ENCODE results near the gene ARHGAP22.

ARHGAP22 gene

GRCh38 chr10:48448796-48449195 lies 156.1 kb downstream of the ARHGAP22 start:
- no peak overlapping the region for H3K27ac ChIP-seq (replicated peaks)
- H3K27me3 ChIP-seq (ENCODE audit: insufficient read depth, poor library complexity, severe bottlenecking): no peaks in the 10 kb centered on the region
- H3K4me3 ChIP-seq (replicated peaks; ENCODE audit: insufficient read depth, low read length): no peak overlapping the region
- TF ChIP-seq CTCF (IDR thresholded peaks at IDR 0.05; ENCODE audit: insufficient read depth, low read length): no peak
- TF ChIP-seq REST (IDR thresholded peaks at IDR 0.05; ENCODE audit: insufficient replicate concordance, low read depth): no peak
- TF ChIP-seq GABPA (IDR thresholded peaks at IDR 0.05; ENCODE audit: low read depth): no peak
- no peak for TF ChIP-seq POLR2AphosphoS5 (IDR thresholded peaks at IDR 0.05; ENCODE audit: low read depth)
- no peak for TF ChIP-seq SPI1 (IDR thresholded peaks at IDR 0.05; ENCODE audit: borderline replicate concordance, low read depth)
- no peak for DNase-seq (ENCODE audit: low read depth in 1 of 2, low spot score in 1 of 2)

- DNase-seq (ENCODE audit: low read depth in 1 of 2, low spot score in 1 of 2): no peak
- no peaks in the 10 kb centered on the region for H3K27me3 ChIP-seq (ENCODE audit: insufficient read depth, poor library complexity, severe bottlenecking)
- H3K27ac ChIP-seq (replicated peaks): no peak overlapping the region
- no peak for TF ChIP-seq CTCF (IDR thresholded peaks at IDR 0.05; ENCODE audit: insufficient read depth, low read length)
- no peak overlapping the region for H3K4me3 ChIP-seq (replicated peaks; ENCODE audit: insufficient read depth, low read length)
Measured at GRCh38 chr10:48447356-48448215, 157.3 kb downstream of the ARHGAP22 start.

GRCh38 chr10:48446785-48447184 lies 158.1 kb downstream of the ARHGAP22 start:
- no peak for DNase-seq (ENCODE audit: low read depth in 1 of 2, low spot score in 1 of 2)
- H3K4me3 ChIP-seq (replicated peaks; ENCODE audit: insufficient read depth, low read length): no peak overlapping the region
- TF ChIP-seq GABPA (IDR thresholded peaks at IDR 0.05; ENCODE audit: low read depth): no peak
- no peak for TF ChIP-seq REST (IDR thresholded peaks at IDR 0.05; ENCODE audit: insufficient replicate concordance, low read depth)
- no peak for TF ChIP-seq CTCF (IDR thresholded peaks at IDR 0.05; ENCODE audit: insufficient read depth, low read length)
- no peak for TF ChIP-seq POLR2AphosphoS5 (IDR thresholded peaks at IDR 0.05; ENCODE audit: low read depth)
- no peak for TF ChIP-seq SPI1 (IDR thresholded peaks at IDR 0.05; ENCODE audit: borderline replicate concordance, low read depth)
- no peak overlapping the region for H3K27ac ChIP-seq (replicated peaks)
- H3K27me3 ChIP-seq (ENCODE audit: insufficient read depth, poor library complexity, severe bottlenecking): no peaks in the 10 kb centered on the region

- Histone ChIP-seq H3K4me3 (replicated peaks; ENCODE audit: insufficient read depth, low read length) (no peak overlapping the region), H3K27me3 (ENCODE audit: insufficient read depth, poor library complexity, severe bottlenecking) (no peaks in the 10 kb centered on the region), H3K27ac (replicated peaks) (no peak overlapping the region)
- TF ChIP-seq REST (IDR thresholded peaks at IDR 0.05; ENCODE audit: insufficient replicate concordance, low read depth): no peak
- TF ChIP-seq POLR2AphosphoS5 (IDR thresholded peaks at IDR 0.05; ENCODE audit: low read depth): no peak
- no peak for TF ChIP-seq CTCF (IDR thresholded peaks at IDR 0.05; ENCODE audit: insufficient read depth, low read length)
- no peak for TF ChIP-seq SPI1 (IDR thresholded peaks at IDR 0.05; ENCODE audit: borderline replicate concordance, low read depth)
- TF ChIP-seq GABPA (IDR thresholded peaks at IDR 0.05; ENCODE audit: low read depth): no peak
- no peak for DNase-seq (ENCODE audit: low read depth in 1 of 2, low spot score in 1 of 2)
Measured at GRCh38 chr10:48445932-48446331, 158.9 kb downstream of the ARHGAP22 start.
